K562 (cell line): Measurements from ENCODE around the gene PTTG1IP.

Source experiments
- TF ChIP-seq, protein P1 (sequence below): sonication (generic); formaldehyde crosslinking; IDR thresholded peaks from 2 replicates; pipeline ENCODE4 v1.8.0; 2022; ENCODE audit warnings: mild to moderate bottlenecking, missing genetic modification reagents
- TF ChIP-seq, protein P2 (sequence below), 3 experiments: IDR thresholded peaks in 2 of 3; conservative IDR thresholded peaks in 1 of 3; 2 replicates each; pipeline ENCODE4 v1.5.1; 2011 to 2012; ENCODE audit warnings: low read length in 3 of 3, mild to moderate bottlenecking in 3 of 3, control low read depth in 2 of 3, improper control_type of control experiment in 1 of 3, inconsistent platforms in 1 of 3, low read depth in 1 of 3, mixed read lengths in 1 of 3, moderate library complexity in 1 of 3; ENCODE audit not compliant: insufficient read depth in 2 of 3

DNA sequence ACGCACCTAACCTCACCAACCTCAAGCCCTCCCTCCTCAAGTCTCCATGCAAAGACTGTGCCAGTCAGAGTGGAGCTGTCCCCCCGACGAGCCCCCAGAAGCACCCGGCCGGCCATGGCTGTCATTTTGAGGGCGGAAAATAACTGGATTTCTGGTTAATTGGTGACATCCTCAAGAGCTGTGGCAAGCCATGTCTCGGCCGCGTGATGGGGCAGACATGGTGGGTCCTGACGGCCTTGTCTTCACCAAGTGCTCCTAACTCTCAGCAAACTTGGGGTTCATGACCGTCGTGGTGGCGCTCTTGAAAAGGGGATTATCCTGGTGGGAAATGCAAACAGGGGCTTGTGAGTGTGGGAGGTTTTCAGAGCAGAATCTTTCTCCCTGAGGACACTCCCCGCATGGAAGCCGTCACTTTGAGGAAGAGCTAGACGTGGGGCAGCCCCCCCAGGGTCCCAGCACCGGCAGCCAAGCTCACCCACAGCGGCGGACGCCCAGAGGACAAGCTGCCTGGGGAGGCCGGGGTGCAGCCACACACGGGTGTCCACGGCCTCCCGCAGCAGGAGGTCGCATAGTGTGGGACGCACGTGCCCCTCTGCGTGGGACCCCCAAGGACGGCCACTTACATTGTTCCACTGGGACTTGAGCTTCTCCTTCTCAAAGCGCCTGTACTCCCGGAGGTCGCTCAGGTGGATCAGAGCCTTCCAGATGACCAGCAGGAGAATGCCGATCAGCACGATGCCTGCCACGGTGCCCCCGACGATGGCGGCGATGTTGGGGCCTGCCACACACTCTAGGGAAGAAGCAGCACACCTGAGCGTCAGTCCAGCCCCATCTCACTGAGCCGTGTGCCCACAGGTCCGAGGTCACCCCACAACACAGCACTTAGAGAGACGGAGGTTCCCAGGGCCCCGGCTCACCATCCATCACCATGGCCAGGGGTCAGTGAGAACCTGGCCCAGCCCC lies 12.9 kb upstream of the PTTG1IP start:
- TF ChIP-seq, protein P1, sequence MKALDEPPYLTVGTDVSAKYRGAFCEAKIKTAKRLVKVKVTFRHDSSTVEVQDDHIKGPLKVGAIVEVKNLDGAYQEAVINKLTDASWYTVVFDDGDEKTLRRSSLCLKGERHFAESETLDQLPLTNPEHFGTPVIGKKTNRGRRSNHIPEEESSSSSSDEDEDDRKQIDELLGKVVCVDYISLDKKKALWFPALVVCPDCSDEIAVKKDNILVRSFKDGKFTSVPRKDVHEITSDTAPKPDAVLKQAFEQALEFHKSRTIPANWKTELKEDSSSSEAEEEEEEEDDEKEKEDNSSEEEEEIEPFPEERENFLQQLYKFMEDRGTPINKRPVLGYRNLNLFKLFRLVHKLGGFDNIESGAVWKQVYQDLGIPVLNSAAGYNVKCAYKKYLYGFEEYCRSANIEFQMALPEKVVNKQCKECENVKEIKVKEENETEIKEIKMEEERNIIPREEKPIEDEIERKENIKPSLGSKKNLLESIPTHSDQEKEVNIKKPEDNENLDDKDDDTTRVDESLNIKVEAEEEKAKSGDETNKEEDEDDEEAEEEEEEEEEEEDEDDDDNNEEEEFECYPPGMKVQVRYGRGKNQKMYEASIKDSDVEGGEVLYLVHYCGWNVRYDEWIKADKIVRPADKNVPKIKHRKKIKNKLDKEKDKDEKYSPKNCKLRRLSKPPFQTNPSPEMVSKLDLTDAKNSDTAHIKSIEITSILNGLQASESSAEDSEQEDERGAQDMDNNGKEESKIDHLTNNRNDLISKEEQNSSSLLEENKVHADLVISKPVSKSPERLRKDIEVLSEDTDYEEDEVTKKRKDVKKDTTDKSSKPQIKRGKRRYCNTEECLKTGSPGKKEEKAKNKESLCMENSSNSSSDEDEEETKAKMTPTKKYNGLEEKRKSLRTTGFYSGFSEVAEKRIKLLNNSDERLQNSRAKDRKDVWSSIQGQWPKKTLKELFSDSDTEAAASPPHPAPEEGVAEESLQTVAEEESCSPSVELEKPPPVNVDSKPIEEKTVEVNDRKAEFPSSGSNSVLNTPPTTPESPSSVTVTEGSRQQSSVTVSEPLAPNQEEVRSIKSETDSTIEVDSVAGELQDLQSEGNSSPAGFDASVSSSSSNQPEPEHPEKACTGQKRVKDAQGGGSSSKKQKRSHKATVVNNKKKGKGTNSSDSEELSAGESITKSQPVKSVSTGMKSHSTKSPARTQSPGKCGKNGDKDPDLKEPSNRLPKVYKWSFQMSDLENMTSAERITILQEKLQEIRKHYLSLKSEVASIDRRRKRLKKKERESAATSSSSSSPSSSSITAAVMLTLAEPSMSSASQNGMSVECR (CRISPR knock-in tag): no peak
- TF ChIP-seq, protein P2, sequence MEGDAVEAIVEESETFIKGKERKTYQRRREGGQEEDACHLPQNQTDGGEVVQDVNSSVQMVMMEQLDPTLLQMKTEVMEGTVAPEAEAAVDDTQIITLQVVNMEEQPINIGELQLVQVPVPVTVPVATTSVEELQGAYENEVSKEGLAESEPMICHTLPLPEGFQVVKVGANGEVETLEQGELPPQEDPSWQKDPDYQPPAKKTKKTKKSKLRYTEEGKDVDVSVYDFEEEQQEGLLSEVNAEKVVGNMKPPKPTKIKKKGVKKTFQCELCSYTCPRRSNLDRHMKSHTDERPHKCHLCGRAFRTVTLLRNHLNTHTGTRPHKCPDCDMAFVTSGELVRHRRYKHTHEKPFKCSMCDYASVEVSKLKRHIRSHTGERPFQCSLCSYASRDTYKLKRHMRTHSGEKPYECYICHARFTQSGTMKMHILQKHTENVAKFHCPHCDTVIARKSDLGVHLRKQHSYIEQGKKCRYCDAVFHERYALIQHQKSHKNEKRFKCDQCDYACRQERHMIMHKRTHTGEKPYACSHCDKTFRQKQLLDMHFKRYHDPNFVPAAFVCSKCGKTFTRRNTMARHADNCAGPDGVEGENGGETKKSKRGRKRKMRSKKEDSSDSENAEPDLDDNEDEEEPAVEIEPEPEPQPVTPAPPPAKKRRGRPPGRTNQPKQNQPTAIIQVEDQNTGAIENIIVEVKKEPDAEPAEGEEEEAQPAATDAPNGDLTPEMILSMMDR (IDR thresholded peaks at IDR 0.05 in 2 of 3, conservative IDR thresholded peaks at IDR 0.05 in 1 of 3; ENCODE audit: insufficient read depth in 2 of 3, low read depth in 1 of 3, low read length in 3 of 3): no peak
